ENCODE results near the gene PRTFDC1. TPM values are rescaled to one million over a fixed set of nuclear protein-coding genes. Genes with fewer than 3 reads are reported as not detected.

PRTFDC1 gene
- total RNA-seq, 1 experiment from 2014 or later, result 15.8 TPM

DNA sequence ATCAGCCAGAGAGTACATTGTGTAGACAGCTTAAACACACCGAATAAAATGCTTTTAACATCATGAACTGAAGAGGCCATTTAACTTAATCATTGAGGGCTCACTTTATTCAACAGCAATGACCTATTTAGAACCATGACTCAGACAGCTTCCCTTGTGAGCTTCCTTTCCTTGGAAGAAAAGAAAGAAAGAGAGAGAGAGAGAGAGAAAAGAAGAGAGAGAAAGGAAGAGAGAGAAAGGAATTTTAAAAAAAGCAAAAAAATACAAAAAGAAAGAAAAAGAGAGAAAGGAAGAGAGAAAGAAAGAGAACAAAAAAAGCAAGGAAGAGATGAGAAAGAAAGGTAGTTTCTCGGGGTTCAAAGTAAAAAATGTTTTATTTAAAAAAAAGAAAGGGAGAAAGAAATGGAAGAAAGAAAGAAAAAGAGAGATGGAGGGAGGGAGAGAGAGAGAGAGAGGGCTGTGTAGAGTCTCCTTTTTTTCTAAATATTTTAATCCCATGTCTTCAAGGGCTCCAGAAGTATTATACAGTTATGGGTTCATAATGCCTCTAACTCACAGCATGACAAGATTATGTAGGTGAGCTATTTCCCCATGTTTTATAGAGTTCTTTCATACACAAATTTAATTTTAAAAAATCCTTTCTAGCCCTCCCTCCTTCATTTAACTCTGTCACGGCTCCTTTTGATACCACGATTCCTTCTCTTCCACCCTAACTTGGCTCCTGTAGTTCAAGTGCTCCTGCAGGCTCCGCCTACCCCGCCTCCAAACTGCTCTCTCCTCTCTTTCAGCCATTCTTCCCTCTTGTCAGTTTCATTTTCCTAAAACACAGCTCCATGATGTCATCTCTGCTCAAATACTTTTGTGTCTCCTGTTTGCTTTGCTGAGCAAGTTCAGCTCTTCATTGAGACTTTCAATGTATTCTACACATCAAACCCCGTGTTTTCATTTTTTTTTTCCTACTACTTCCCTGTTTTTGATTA, 85.5 kb downstream of the PRTFDC1 start:
- Histone ChIP-seq H3K4me3 (no peak overlapping the region), H3K36me3 (ENCODE audit: low read depth) (no peaks in the 10 kb centered on the region), H3K4me1 (replicated peaks; ENCODE audit: insufficient read depth) (peaks cover 19% of the 10 kb centered on the region), H3K79me2 (ENCODE audit: low read depth) (no peaks in the 10 kb centered on the region), H4K20me1 (ENCODE audit: insufficient read depth) (no peaks in the 10 kb centered on the region), H3F3A (ENCODE audit: insufficient read depth, low read depth) (peaks cover 8% of the 10 kb centered on the region; the same call in 1 of the 2 replicates), H3K27me3 (ENCODE audit: insufficient read depth, low read depth) (no peaks in the 10 kb centered on the region), H3K9me2 (ENCODE audit: insufficient read depth) (no peaks in the 10 kb centered on the region), H3K27ac (no peak overlapping the region), H3K9me3 (ENCODE audit: insufficient read depth, low read depth) (no peaks in the 10 kb centered on the region), H3K4me2 (no peak overlapping the region), H2AFZ (no peak overlapping the region)
- no TSS peak for BruUV-seq (replicated peaks)
- ChIA-PET POLR2A (ENCODE audit: unreplicated experiment) (interaction anchor here (0.6 to 0.7 kb wide), 5 partner anchors 41 to 249 kb away, joined by 3 to 20 read pairs (median 9); no protein-coding TSS in a partner anchor), CTCF (no interaction called here)
- DNase-seq, result no peak
- intact Hi-C loops (cut with micrococcal nuclease; ENCODE audit: unreplicated experiment), result no loop called here
- no peak for TF ChIP-seq CTCF (conservative IDR thresholded peaks at IDR 0.05)
- TF ChIP-seq EZH2 (IDR thresholded peaks at IDR 0.05; ENCODE audit: low read depth), result no peak

DNA sequence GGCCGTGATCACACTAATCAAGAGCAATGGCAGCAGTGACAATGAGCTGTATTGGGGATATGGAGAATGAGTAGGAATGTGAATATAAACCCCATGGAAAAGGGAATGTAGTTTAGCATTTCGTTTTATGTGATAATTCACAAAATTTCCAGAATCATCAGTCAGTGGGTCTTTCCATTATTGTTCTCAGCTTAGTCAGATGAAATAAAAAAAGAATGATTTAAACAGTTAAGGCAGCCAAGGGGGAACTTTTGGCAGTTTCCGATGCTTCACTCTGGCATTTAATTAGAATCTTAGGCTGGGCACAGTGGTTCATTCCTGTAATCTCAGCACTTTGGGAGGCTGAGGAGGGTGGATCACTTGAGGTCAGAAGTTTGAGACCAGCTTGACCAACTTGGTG, 86.6 kb downstream of the PRTFDC1 start:
- no peaks in the 10 kb centered on the region for H3K9me3 ChIP-seq (ENCODE audit: insufficient read depth, low read depth)
- no peak overlapping the region for H2AFZ ChIP-seq
- H3K4me3 ChIP-seq, result no peak overlapping the region
- H4K20me1 ChIP-seq (ENCODE audit: insufficient read depth), result no peaks in the 10 kb centered on the region
- no peak overlapping the region for H3K27ac ChIP-seq
- TF ChIP-seq CTCF (conservative IDR thresholded peaks at IDR 0.05) (no peak), EZH2 (IDR thresholded peaks at IDR 0.05; ENCODE audit: low read depth) (no peak)
- H3K27me3 ChIP-seq (ENCODE audit: insufficient read depth, low read depth), result no peaks in the 10 kb centered on the region
- no peak overlapping the region for H3K4me2 ChIP-seq
- no TSS peak for BruUV-seq (replicated peaks)
- no peaks in the 10 kb centered on the region for H3K79me2 ChIP-seq (ENCODE audit: low read depth)
- peaks cover 8% of the 10 kb centered on the region; the same call in 1 of the 2 replicates for H3F3A ChIP-seq (ENCODE audit: insufficient read depth, low read depth)
- intact Hi-C loops (cut with micrococcal nuclease; ENCODE audit: unreplicated experiment), result no loop called here
- no peaks in the 10 kb centered on the region for H3K9me2 ChIP-seq (ENCODE audit: insufficient read depth)
- DNase-seq, result no peak
- ChIA-PET CTCF (no interaction called here), POLR2A (ENCODE audit: unreplicated experiment) (interaction anchor here (0.6 to 0.9 kb wide), 2 partner anchors 17 to 1500 kb away, joined by 3 to 5 read pairs; no protein-coding TSS in a partner anchor)
- peaks cover 19% of the 10 kb centered on the region for H3K4me1 ChIP-seq (replicated peaks; ENCODE audit: insufficient read depth)
- no peaks in the 10 kb centered on the region for H3K36me3 ChIP-seq (ENCODE audit: low read depth)

DNA sequence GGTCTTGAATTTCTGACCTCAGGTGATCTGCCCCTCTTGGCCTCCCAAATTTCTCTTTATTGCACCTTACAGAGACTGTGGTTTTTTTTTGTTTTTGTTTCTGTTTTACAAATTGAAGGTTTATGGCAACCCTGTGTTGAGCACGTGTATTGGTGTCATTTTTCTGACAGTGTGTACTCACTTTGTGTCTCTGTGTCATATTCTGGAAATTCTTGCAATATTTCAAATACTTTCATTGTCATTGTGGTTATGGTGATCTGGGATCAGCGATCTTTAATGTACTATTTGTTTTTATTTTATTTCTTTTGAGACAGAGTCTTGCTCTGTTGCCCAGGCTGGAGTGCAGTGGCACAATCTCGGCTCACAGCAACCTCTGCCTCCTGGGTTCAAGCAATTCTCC, 89.8 kb downstream of the PRTFDC1 start:
- peaks cover 32% of the 10 kb centered on the region for H3K4me1 ChIP-seq (replicated peaks; ENCODE audit: insufficient read depth)
- H3F3A ChIP-seq (ENCODE audit: insufficient read depth, low read depth), result peaks cover 26% of the 10 kb centered on the region
- H3K9me3 ChIP-seq (ENCODE audit: insufficient read depth, low read depth), result no peaks in the 10 kb centered on the region
- H3K27ac ChIP-seq, result no peak overlapping the region
- POLR2A ChIA-PET (ENCODE audit: unreplicated experiment), result no interaction called here
- no peaks in the 10 kb centered on the region for H3K27me3 ChIP-seq (ENCODE audit: insufficient read depth, low read depth)
- no TSS peak for BruUV-seq (replicated peaks)
- no peak overlapping the region for H3K4me2 ChIP-seq
- H3K4me3 ChIP-seq, result no peak overlapping the region
- no peaks in the 10 kb centered on the region for H3K9me2 ChIP-seq (ENCODE audit: insufficient read depth)
- TF ChIP-seq CTCF (conservative IDR thresholded peaks at IDR 0.05) (no peak), EZH2 (IDR thresholded peaks at IDR 0.05; ENCODE audit: low read depth) (no peak)
- H2AFZ ChIP-seq, result no peak overlapping the region
- H4K20me1 ChIP-seq (ENCODE audit: insufficient read depth), result no peaks in the 10 kb centered on the region
- no peak for DNase-seq
- no peaks in the 10 kb centered on the region for H3K36me3 ChIP-seq (ENCODE audit: low read depth)
- CTCF ChIA-PET, result no interaction called here
- H3K79me2 ChIP-seq (ENCODE audit: low read depth), result no peaks in the 10 kb centered on the region
- intact Hi-C loops (cut with micrococcal nuclease; ENCODE audit: unreplicated experiment), result no loop called here
